Measurements from ENCODE around the gene ZEB2.

Gene ZEB2

GRCh38 chr2:144361742-144362141 lies 158.2 kb downstream of the ZEB2 start:
- no peak overlapping the region for H3K4me3 ChIP-seq (ENCODE audit: low read length)
- no peak for TF ChIP-seq EZH2phosphoT487 (IDR thresholded peaks at IDR 0.05; ENCODE audit: borderline replicate concordance, low read length)
- TF ChIP-seq, protein P1, sequence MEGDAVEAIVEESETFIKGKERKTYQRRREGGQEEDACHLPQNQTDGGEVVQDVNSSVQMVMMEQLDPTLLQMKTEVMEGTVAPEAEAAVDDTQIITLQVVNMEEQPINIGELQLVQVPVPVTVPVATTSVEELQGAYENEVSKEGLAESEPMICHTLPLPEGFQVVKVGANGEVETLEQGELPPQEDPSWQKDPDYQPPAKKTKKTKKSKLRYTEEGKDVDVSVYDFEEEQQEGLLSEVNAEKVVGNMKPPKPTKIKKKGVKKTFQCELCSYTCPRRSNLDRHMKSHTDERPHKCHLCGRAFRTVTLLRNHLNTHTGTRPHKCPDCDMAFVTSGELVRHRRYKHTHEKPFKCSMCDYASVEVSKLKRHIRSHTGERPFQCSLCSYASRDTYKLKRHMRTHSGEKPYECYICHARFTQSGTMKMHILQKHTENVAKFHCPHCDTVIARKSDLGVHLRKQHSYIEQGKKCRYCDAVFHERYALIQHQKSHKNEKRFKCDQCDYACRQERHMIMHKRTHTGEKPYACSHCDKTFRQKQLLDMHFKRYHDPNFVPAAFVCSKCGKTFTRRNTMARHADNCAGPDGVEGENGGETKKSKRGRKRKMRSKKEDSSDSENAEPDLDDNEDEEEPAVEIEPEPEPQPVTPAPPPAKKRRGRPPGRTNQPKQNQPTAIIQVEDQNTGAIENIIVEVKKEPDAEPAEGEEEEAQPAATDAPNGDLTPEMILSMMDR (IDR thresholded peaks at IDR 0.05; ENCODE audit: low read depth, low read length, poor library complexity, severe bottlenecking), result no peak
- H4K20me1 ChIP-seq (ENCODE audit: control insufficient read depth, insufficient read depth, low read depth, low read length), result no peaks in the 10 kb centered on the region
- H3K36me3 ChIP-seq (ENCODE audit: control insufficient read depth, low read length), result no peaks in the 10 kb centered on the region
- no peaks in the 10 kb centered on the region for H3K9me3 ChIP-seq (ENCODE audit: control insufficient read depth, insufficient read depth, low read length)
- H3K4me1 ChIP-seq (ENCODE audit: control insufficient read depth, low read length), result peaks cover 12% of the 10 kb centered on the region
- H3F3A ChIP-seq (ENCODE audit: control insufficient read depth, insufficient read depth), result no peaks in the 10 kb centered on the region
- H3K4me2 ChIP-seq (ENCODE audit: low read length), result no peak overlapping the region
- no peaks in the 10 kb centered on the region for H3K9me2 ChIP-seq (replicated peaks; ENCODE audit: control insufficient read depth, low read length)
- no peaks in the 10 kb centered on the region for H3K27me3 ChIP-seq (ENCODE audit: control insufficient read depth, low read length)
- H3K27ac ChIP-seq (ENCODE audit: low read depth, low read length), result no peak overlapping the region
- no peaks in the 10 kb centered on the region for H3K79me2 ChIP-seq (ENCODE audit: control insufficient read depth, low read length)

DNA sequence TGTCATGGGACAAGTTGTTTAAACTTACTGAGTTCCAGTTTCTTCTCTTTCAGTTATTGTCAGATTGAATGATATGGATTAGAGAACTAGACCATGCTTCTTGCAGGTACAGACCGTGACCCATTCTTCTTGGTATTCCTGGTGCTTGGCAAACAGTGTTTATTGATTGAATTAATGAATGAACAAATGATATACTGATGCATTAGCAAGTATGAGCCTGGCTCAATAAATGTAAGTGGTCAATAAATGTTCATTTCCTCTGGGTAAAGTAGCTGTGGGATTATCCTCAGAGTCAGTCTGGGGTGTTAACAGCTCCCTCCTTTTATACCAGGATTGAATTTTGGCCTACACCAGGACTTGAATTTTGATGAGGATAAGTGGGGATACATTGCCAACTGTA lies 160.2 kb downstream of the ZEB2 start:
- Histone ChIP-seq H3K9me2 (replicated peaks; ENCODE audit: control insufficient read depth, low read length) (no peaks in the 10 kb centered on the region), H3K4me3 (ENCODE audit: low read length) (no peak overlapping the region), H3K4me2 (ENCODE audit: low read length) (no peak overlapping the region), H3K27me3 (ENCODE audit: control insufficient read depth, low read length) (no peaks in the 10 kb centered on the region), H3K4me1 (ENCODE audit: control insufficient read depth, low read length) (peaks cover 12% of the 10 kb centered on the region), H3K36me3 (ENCODE audit: control insufficient read depth, low read length) (no peaks in the 10 kb centered on the region), H3K27ac (ENCODE audit: low read depth, low read length) (no peak overlapping the region), H3K79me2 (ENCODE audit: control insufficient read depth, low read length) (no peaks in the 10 kb centered on the region), H4K20me1 (ENCODE audit: control insufficient read depth, insufficient read depth, low read depth, low read length) (no peaks in the 10 kb centered on the region), H3F3A (ENCODE audit: control insufficient read depth, insufficient read depth) (no peaks in the 10 kb centered on the region), H3K9me3 (ENCODE audit: control insufficient read depth, insufficient read depth, low read length) (no peaks in the 10 kb centered on the region)
- TF ChIP-seq, protein P1 (IDR thresholded peaks at IDR 0.05; ENCODE audit: low read depth, low read length, poor library complexity, severe bottlenecking), result no peak
- TF ChIP-seq EZH2phosphoT487 (IDR thresholded peaks at IDR 0.05; ENCODE audit: borderline replicate concordance, low read length), result no peak

- H3K27me3 ChIP-seq (ENCODE audit: control insufficient read depth, low read length), result no peaks in the 10 kb centered on the region
- H3K36me3 ChIP-seq (ENCODE audit: control insufficient read depth, low read length), result no peaks in the 10 kb centered on the region
- no peaks in the 10 kb centered on the region for H3K79me2 ChIP-seq (ENCODE audit: control insufficient read depth, low read length)
- no peaks in the 10 kb centered on the region for H3K9me3 ChIP-seq (ENCODE audit: control insufficient read depth, insufficient read depth, low read length)
- H3K27ac ChIP-seq (ENCODE audit: low read depth, low read length), result no peak overlapping the region
- no peaks in the 10 kb centered on the region for H3K9me2 ChIP-seq (replicated peaks; ENCODE audit: control insufficient read depth, low read length)
- H3K4me2 ChIP-seq (ENCODE audit: low read length), result no peak overlapping the region
- H3K4me1 ChIP-seq (ENCODE audit: control insufficient read depth, low read length), result peaks cover 12% of the 10 kb centered on the region
- TF ChIP-seq, protein P1 (IDR thresholded peaks at IDR 0.05; ENCODE audit: low read depth, low read length, poor library complexity, severe bottlenecking), result no peak
- TF ChIP-seq EZH2phosphoT487 (IDR thresholded peaks at IDR 0.05; ENCODE audit: borderline replicate concordance, low read length), result no peak
- H3F3A ChIP-seq (ENCODE audit: control insufficient read depth, insufficient read depth), result no peaks in the 10 kb centered on the region
- H3K4me3 ChIP-seq (ENCODE audit: low read length), result no peak overlapping the region
- no peaks in the 10 kb centered on the region for H4K20me1 ChIP-seq (ENCODE audit: control insufficient read depth, insufficient read depth, low read depth, low read length)
These were observed 160.9 kb downstream of the ZEB2 start for GRCh38 chr2:144358979-144359541.
